Activated CD4-positive, alpha-beta T cell treated with anti-CD3 and anti-CD28 coated beads for 36 hours (primary cell): ENCODE measurements around the gene ZDHHC11B. TPM values are rescaled to one million over a fixed set of nuclear protein-coding genes. Genes with fewer than 3 reads are reported as not detected.
A peak's percentile ranks its signal among the peaks of the same experiment; 100 is the strongest.
"Not testable (repeated sequence)": the region's sequence is repeated elsewhere in the genome, so short reads cannot be mapped to it uniquely, and the experiment has no call there.

Source experiments
- ATAC-seq: fragments of 200-7000 bp; cut with Tn5 transposase; one replicate; pipeline ENCODE4 v1.10.0; 2021; ENCODE audit warnings: mild to moderate bottlenecking, moderate library complexity
- CTCF ChIA-PET: fragments of 350-600 bp; sonication (Branson Sonifier 250); formaldehyde crosslinking; loops from one replicate; lab custom pipeline; 2021; ENCODE audit warnings: antibody characterized with exemption; lab: Charles Lee
- POLR2A ChIA-PET: fragments of 350-600 bp; sonication (Branson Sonifier 250); formaldehyde crosslinking; loops from one replicate; lab custom pipeline; 2021; ENCODE audit warnings: antibody characterized with exemption, inconsistent platforms; lab: Charles Lee
- DNase-seq: peaks from one replicate; pipeline ENCODE4 v3.0.0-alpha.2; 2020
- H3K27ac Mint-ChIP-seq: one replicate; pipeline ENCODE4 v1.8.0; 2021; ENCODE audit warnings: mixed read lengths
- H3K27me3 Mint-ChIP-seq: one replicate; pipeline ENCODE4 v1.8.0; 2021; ENCODE audit warnings: mixed read lengths
- H3K36me3 Mint-ChIP-seq: one replicate; pipeline ENCODE4 v1.8.0; 2021; ENCODE audit warnings: low read depth, mixed read lengths
- H3K4me1 Mint-ChIP-seq: one replicate; pipeline ENCODE4 v1.8.0; 2021; ENCODE audit warnings: mixed read lengths
- H3K4me3 Mint-ChIP-seq: one replicate; pipeline ENCODE4 v1.8.0; 2021; ENCODE audit warnings: mild to moderate bottlenecking, moderate library complexity, mixed read lengths
- H3K9me3 Mint-ChIP-seq: one replicate; pipeline ENCODE4 v1.8.0; 2021; ENCODE audit warnings: low read depth, mixed read lengths
- intact Hi-C, 2 experiments: fragments of 100-400 bp; cut with DNase I in 1 of 2; cut with micrococcal nuclease in 1 of 2; formaldehyde crosslinking; loops; one replicate each; pipeline versions ENCODE4 v1.14.2 to v1.15.1; 2022 to 2024; cut with DNase I, micrococcal nuclease
- total RNA-seq, 2 experiments: library from RNA; stranded (reverse); gene quantifications; one replicate each; pipeline ENCODE4 v1.2.3, GENCODE V29; 2021

Gene ZDHHC11B
- total RNA-seq, 2 experiments from 2014 or later, result 0.48 to 0.61 TPM

DNA sequence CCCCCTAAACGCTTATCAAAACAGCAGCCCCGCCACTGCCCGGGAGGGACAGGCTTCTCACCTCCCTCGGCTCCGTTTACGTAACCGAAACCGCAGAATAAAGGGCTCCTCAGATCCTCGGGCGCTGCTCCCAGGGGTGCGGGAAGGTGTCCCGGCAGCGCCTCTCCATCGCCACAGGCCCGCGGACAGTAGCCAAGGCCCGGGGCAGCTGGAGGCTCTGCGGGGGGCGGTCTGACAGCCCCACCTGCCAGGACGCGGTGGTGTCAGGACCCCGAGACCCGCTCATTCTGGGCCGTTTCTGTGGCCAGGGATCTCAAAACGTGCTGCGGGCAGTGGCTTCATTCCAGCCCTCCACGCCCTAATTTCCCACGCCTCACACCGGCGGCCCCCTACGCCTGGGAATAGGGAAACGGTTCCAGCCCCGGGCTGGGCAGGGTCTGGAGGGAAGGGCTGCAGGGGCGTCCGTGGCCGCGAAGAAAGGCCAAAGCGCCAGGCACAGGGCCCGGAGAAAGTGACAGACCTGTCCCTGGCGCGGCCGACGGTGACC, 575 bp downstream of the ZDHHC11B start:
- CTCF ChIA-PET, H3K27me3 Mint-ChIP-seq, H3K27ac Mint-ChIP-seq, H3K4me1 Mint-ChIP-seq, H3K36me3 Mint-ChIP-seq, POLR2A ChIA-PET, DNase-seq, H3K4me3 Mint-ChIP-seq, H3K9me3 Mint-ChIP-seq: not testable (repeated sequence)
- ATAC-seq, result peak; percentile 9
- intact Hi-C loops, result loop anchor here in 1 of 2 experiments (2.0 to 5.0 kb wide), 4 partner anchors 91 to 738 kb away; partner anchors contain the start of genes BRD9, CEP72, LPCAT1 and TPPP

DNA sequence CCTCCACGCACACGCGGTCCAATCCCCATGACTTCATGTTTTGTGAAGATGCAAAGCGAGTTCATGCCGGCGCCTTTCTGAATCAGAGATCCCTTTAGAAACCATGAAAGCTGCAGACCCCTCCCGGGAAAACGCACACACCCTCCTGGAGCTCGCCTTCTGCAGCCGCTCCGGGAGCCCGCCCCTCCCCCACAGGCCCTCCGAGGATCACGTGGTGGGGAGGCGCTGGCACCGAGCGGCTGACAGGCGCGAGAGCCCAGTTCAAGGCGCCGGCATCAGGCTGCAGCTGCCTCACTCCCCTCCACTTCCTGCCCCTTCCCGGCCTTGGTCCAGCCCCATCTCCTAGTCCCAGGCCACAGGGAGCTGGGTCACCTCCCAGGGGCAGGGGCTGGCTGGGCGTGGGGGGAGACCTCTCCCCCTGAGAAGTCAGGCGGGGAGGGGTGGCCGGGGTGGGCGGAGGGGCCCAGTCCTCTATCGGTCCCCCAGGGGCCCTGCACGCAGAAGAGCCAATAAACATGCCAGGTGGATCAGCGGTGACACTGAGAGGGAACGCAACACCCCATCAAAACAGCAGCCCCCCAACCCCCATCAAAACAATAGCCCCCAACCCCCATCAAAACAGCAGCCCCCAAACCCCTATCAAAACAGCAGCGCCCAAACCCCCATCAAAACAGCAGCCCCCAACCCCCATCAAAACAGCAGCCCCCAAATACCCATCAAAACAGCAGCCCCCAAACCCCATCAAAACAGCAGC, 1.3 kb downstream of the ZDHHC11B start:
- H3K27ac Mint-ChIP-seq, H3K36me3 Mint-ChIP-seq, H3K4me1 Mint-ChIP-seq, POLR2A ChIA-PET, CTCF ChIA-PET, H3K4me3 Mint-ChIP-seq, H3K9me3 Mint-ChIP-seq, H3K27me3 Mint-ChIP-seq: not testable (repeated sequence)
- intact Hi-C loops, result loop anchor here in 1 of 2 experiments (5.0 kb wide), 1 partner anchor 739 kb away; the partner anchor contains the start of gene LPCAT1
- ATAC-seq (peak; percentile 64), DNase-seq (peak; percentile 61)

DNA sequence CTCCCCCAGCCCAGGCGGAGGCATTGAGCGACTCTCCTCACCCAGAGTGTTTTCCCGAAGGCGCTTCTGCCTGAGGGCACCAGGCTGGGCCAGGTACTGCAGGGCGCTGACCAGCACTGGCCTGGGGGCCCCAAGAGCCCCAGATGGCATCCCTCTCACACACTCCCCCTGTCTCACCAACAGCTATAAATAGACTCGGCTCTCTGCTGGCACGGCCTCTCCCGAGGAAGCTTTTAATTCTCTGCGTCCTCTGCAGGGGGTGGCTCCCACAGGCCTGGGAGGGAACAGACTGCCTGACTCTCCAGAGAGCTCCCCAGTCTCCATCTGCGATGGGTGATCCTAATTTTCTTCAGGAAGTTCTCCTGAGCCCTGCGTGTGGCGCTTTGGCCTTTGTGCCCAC, 2.2 kb downstream of the ZDHHC11B start:
- H3K4me3 Mint-ChIP-seq, ATAC-seq, H3K27ac Mint-ChIP-seq, POLR2A ChIA-PET, H3K36me3 Mint-ChIP-seq, H3K4me1 Mint-ChIP-seq, DNase-seq, H3K9me3 Mint-ChIP-seq, CTCF ChIA-PET, H3K27me3 Mint-ChIP-seq: not testable (repeated sequence)
- intact Hi-C loops, result loop anchor here in 1 of 2 experiments (5.0 kb wide), 1 partner anchor 740 kb away; the partner anchor contains the start of gene LPCAT1

DNA sequence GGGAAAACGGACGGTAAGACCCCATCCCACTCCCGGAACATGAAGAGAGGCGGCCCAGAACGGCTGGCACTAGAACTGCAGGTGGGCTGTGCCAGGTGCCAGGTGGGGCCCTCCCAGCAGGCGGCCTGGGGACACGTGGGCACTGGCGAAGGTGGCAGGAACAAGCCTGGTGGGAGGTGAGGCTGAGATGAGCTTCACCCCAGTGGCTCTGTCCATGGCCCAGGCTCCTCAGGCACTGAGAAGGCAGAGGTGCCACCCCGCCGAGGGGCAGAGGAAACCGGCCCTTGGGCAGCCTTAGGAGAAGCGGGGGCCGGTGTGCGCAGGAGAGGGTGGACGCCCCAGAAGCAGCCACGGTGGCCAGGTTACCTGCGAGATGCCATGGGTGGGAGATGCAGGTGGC, 4.0 kb downstream of the ZDHHC11B start:
- ATAC-seq, H3K27ac Mint-ChIP-seq, H3K27me3 Mint-ChIP-seq, H3K4me3 Mint-ChIP-seq, DNase-seq, H3K4me1 Mint-ChIP-seq, H3K9me3 Mint-ChIP-seq, H3K36me3 Mint-ChIP-seq, CTCF ChIA-PET, POLR2A ChIA-PET: not testable (repeated sequence)
- intact Hi-C loops, result loop anchor here in 1 of 2 experiments (5.0 kb wide), 1 partner anchor 742 kb away; the partner anchor contains the start of gene LPCAT1

DNA sequence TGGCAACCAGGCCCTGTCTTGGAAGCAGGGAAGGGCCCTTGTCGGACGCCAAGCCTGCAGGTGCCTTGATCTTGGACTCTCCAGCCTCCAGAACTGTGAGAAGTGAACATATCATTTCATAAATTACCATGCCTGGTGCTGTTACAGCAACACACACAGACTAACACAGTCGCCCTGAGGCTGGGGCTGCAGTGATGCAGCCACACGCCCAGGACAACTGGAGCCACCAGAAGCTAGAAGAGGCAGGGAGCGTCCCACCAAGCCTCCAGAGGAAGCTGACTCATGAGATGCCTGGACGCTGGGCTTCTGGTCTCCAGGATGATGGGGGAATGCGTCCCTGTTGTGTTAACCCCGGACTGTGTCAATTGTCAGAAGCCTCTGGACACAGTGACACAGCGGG, 5.6 kb downstream of the ZDHHC11B start:
- POLR2A ChIA-PET, H3K27me3 Mint-ChIP-seq, ATAC-seq, H3K9me3 Mint-ChIP-seq, H3K4me1 Mint-ChIP-seq, H3K36me3 Mint-ChIP-seq, H3K4me3 Mint-ChIP-seq, H3K27ac Mint-ChIP-seq, DNase-seq: not testable (repeated sequence)
- intact Hi-C loops, result loop anchor here in 1 of 2 experiments (5.0 kb wide), 1 partner anchor 97 kb away; no protein-coding TSS in a partner anchor
- CTCF ChIA-PET, result interaction anchor here (0.7 kb wide), 1 partner anchor 108 kb away, joined by 4 read pairs; no protein-coding TSS in a partner anchor

DNA sequence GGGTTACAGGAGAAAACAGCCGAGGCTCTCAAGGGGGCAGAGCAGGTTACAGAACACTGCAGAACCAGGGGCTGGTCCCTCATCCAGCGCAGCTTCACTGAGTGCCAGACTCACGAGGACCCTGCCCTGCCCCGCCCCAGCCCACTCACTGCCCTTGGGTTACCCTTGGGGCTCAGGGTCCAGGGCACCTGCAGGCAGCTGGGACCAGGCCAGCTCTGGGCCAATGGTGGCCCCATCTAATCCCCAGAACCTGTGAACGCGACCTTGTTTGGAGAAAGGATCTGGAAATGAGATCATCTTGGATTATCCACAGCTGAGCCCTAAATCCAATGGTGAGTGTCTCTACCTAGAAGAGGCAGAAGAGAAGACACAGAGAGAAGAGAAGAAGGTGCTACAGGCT, 6.1 kb downstream of the ZDHHC11B start:
- H3K4me1 Mint-ChIP-seq, H3K36me3 Mint-ChIP-seq, H3K27me3 Mint-ChIP-seq, DNase-seq, POLR2A ChIA-PET, H3K27ac Mint-ChIP-seq, H3K9me3 Mint-ChIP-seq, CTCF ChIA-PET, ATAC-seq, H3K4me3 Mint-ChIP-seq: not testable (repeated sequence)
- intact Hi-C loops, result loop anchor here in 1 of 2 experiments (5.0 kb wide), 1 partner anchor 96 kb away; no protein-coding TSS in a partner anchor

DNA sequence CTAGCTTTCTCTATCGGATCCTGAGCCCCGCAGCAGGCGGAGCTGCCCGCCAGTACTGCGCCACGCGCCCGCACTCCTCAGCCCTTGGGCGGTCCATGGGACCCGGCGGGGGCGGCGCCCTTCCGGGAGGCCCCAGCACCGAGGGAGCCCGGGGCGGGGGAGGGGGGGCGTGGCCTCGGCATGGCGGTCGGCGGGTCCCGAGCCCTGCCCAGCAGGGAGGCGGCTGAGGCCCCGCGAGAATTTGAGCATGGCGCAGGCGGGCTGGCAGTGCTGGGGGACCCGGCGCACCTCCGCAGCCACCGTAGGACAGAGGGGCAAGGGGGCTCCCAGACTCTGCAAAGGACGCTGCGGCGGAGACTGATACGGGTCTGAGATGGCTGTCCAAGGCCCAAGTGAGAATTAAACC, 6.8 kb downstream of the ZDHHC11B start:
- Mint-ChIP-seq H3K9me3 (no peaks in the 10 kb centered on the region), H3K4me1 (no peaks in the 10 kb centered on the region), H3K4me3 (no peak overlapping the region), H3K27me3 (peaks cover 2% of the 10 kb centered on the region), H3K27ac (no peak overlapping the region), H3K36me3 (no peaks in the 10 kb centered on the region)
- ChIA-PET CTCF (no interaction called here), POLR2A (no interaction called here)
- DNase-seq, result no peak
- intact Hi-C loops, result loop anchor here in 1 of 2 experiments (5.0 kb wide), 1 partner anchor 95 kb away; no protein-coding TSS in a partner anchor
- no peak for ATAC-seq

DNA sequence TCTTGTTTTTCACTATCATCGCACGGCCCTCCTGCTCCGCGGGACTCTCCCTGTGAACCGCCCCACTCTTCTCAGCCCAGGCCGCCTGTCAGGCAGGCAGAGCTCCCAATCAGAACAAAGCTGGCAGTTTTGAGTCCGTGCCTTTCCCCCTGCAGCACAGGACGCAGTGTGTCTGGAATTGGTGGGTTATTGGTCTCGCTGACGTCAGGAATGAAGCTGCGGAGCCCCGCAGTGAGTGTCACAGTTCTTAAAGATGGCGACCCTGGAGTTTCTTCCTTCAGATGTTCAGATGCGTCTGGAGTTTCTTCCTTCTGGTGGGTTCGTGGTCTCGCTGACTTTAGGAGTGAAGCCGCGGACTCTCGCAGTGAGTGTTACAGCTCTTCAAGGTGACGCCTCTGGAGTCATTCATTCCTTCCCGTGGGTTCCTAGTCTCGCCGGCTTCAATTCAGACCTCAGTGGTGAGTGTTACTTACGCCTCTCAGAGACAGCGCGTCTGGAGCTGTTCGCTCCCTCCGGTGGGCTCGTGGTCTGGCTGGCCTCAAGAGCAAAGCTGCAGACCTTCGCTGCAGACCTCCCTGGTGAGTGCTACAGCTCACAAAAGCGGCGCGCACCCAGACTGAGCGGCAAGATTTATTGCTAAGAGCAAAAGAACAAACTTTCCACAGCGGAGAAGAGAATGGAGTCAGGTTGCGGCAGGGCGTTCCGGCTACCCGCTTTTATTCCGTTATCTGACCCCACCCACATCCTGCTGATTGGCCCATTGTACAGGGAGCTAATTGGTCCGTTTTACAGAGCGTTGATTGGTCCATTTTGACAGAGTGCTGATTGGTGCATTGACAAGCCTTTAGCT, 7.4 kb downstream of the ZDHHC11B start:
- H3K9me3 Mint-ChIP-seq, result no peaks in the 10 kb centered on the region
- no peaks in the 10 kb centered on the region for H3K4me1 Mint-ChIP-seq
- H3K4me3 Mint-ChIP-seq, result no peak overlapping the region
- H3K36me3 Mint-ChIP-seq, result no peaks in the 10 kb centered on the region
- ChIA-PET POLR2A (no interaction called here), CTCF (no interaction called here)
- intact Hi-C loops, result loop anchor here in 1 of 2 experiments (5.0 kb wide), 1 partner anchor 95 kb away; no protein-coding TSS in a partner anchor
- DNase-seq, result no peak
- no peak for ATAC-seq
- H3K27ac Mint-ChIP-seq, result no peak overlapping the region
- H3K27me3 Mint-ChIP-seq, result peaks cover 2% of the 10 kb centered on the region

DNA sequence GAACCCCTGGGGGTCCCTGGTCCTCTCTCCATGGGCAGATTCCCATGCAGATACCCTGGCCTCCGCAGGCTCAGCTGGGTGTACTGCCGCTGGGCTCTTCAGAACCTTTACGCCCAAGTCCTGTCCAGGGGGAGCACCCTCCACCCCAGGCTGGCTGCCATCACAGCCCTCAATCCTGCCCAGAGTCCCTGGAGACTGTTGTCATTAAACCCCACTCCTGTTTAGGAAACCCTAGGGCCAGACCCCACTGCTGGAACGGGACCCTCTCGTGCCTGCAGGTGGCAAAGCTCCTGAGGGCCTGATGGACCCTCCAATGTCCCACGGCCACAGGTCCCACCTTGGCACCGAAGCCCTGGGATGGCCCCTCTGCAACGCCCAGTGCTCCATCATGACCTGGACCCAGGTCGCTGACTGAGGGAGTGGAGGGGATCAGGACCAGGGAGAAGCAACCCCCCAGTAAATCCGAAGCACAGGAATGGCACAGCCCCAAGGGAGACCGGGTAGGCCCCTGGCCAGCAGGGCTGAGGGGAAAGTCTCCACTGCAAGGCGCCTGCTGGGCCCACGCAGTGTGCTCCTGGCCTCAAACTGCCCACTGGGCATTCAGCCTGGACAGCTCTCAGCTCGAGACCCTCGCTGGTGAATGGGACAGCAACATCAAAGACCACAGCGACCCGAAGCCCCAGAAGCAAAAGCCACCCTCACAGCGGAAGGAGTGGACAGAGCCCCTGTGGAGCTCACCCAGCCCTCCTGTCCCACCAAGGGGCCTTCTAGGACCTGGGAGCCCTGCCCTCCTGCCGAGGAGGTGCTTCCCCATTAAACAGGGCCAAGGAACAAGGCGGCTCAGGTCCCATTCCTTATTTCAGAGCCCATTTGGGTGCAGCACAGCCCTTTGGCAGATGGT, 8.3 kb downstream of the ZDHHC11B start:
- CTCF ChIA-PET, result no interaction called here
- Mint-ChIP-seq H3K27ac (no peak overlapping the region), H3K9me3 (no peaks in the 10 kb centered on the region), H3K36me3 (no peaks in the 10 kb centered on the region), H3K4me3 (no peak overlapping the region), H3K4me1 (no peaks in the 10 kb centered on the region), H3K27me3 (peaks cover 2% of the 10 kb centered on the region)
- POLR2A ChIA-PET, result no interaction called here
- ATAC-seq (no peak), DNase-seq (no peak)
- intact Hi-C loops, result loop anchor here (1.0 to 5.0 kb wide), 2 partner anchors 93 to 94 kb away; no protein-coding TSS in a partner anchor

DNA sequence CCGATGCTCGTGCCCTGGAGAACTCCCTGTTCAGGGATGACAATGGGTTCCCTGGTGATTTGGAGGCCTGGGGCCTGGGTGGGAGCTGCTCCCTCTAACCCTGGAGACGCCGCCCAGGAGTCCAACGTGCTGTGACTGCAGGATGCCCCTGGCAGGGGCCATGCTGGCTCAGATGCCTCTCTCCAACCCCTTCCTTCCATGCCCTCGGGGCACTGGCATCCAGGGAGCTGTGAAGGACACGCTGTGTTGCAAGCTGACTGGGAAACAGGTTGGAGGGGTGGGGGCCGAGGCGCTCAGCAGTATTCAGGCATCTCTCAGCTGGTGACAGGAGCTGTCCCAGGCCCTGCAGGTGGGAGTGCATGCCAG, 9.0 kb downstream of the ZDHHC11B start:
- CTCF ChIA-PET, H3K27me3 Mint-ChIP-seq, H3K4me3 Mint-ChIP-seq: not testable (repeated sequence)

More for the DNA sequence above, 9.0 kb downstream of the ZDHHC11B start:
- not testable (repeated sequence) for H3K9me3 Mint-ChIP-seq, H3K27ac Mint-ChIP-seq, DNase-seq, H3K4me1 Mint-ChIP-seq, ATAC-seq, H3K36me3 Mint-ChIP-seq
- POLR2A ChIA-PET, result interaction anchor here (0.7 kb wide), 1 partner anchor 93 kb away, joined by 3 read pairs; no protein-coding TSS in a partner anchor
- intact Hi-C loops, result loop anchor here (1.0 to 5.0 kb wide), 2 partner anchors 92 to 93 kb away; no protein-coding TSS in a partner anchor
